KMS-11 (cell line): Measurements from ENCODE around the gene CCDC149.

Experiments used
- H2AFZ ChIP-seq: fragments of 200-600 bp; sonication (generic); 2 replicates; pipeline ENCODE4 v1.6.1; 2016; ENCODE audit warnings: antibody characterized with exemption, mixed run types, low read depth
- H3K27ac ChIP-seq: fragments of 200-600 bp; sonication (generic); 2 replicates; pipeline ENCODE4 v1.6.1; 2016; ENCODE audit warnings: mild to moderate bottlenecking, mixed run types
- H3K27me3 ChIP-seq: fragments of 200-600 bp; sonication (generic); 2 replicates; pipeline ENCODE4 v1.6.1; 2017; ENCODE audit warnings: mild to moderate bottlenecking, low read depth, mixed run types, moderate library complexity; ENCODE audit not compliant: insufficient read depth
- H3K36me3 ChIP-seq: fragments of 200-600 bp; sonication (generic); 2 replicates; pipeline ENCODE4 v1.6.1; 2017; ENCODE audit warnings: mild to moderate bottlenecking, mixed run types; ENCODE audit not compliant: insufficient read depth
- H3K4me1 ChIP-seq: fragments of 200-600 bp; sonication (generic); 2 replicates; pipeline ENCODE4 v1.6.1; 2016; ENCODE audit warnings: mild to moderate bottlenecking, low read depth, mixed run types; ENCODE audit not compliant: poor library complexity, severe bottlenecking
- H3K4me2 ChIP-seq: fragments of 200-600 bp; sonication (generic); 2 replicates; pipeline ENCODE4 v1.7.0; 2016; ENCODE audit warnings: mild to moderate bottlenecking, mixed run types
- H3K4me3 ChIP-seq: fragments of 200-600 bp; sonication (generic); IDR thresholded peaks from 2 replicates; pipeline ENCODE4 v1.6.1; 2017; ENCODE audit warnings: low read depth, low read length, mixed read lengths; ENCODE audit not compliant: insufficient read depth
- H3K79me2 ChIP-seq: fragments of 200-600 bp; sonication (generic); 2 replicates; pipeline ENCODE4 v1.6.1; 2016; ENCODE audit warnings: low read depth, mixed run types; ENCODE audit not compliant: insufficient read depth
- H3K9ac ChIP-seq: fragments of 200-600 bp; sonication (generic); 2 replicates; pipeline ENCODE4 v1.6.1; 2016; ENCODE audit warnings: mild to moderate bottlenecking, mixed run types
- H4K20me1 ChIP-seq: fragments of 200-600 bp; sonication (generic); 2 replicates; pipeline ENCODE4 v1.6.1; 2016; ENCODE audit warnings: mild to moderate bottlenecking, mixed run types; ENCODE audit not compliant: insufficient read depth
- CTCF ChIP-seq: fragments of 200-600 bp; sonication (generic); conservative IDR thresholded peaks from 2 replicates; pipeline ENCODE4 v1.6.1; 2017; ENCODE audit warnings: low read depth, mild to moderate bottlenecking, antibody characterized with exemption, low read length, moderate library complexity, mixed read lengths

CCDC149 gene

GRCh38 chr4:24770032-24770584 is 142.7 kb downstream of the CCDC149 start:
- no peak for TF ChIP-seq CTCF
- no peak overlapping the region for H3K27ac ChIP-seq
- H3K4me2 ChIP-seq = no peak overlapping the region

GRCh38 chr4:24769571-24769970 is 143.3 kb downstream of the CCDC149 start:
- Histone ChIP-seq H2AFZ (no peak overlapping the region), H3K36me3 (no peaks in the 10 kb centered on the region), H3K79me2 (no peaks in the 10 kb centered on the region), H3K27me3 (no peaks in the 10 kb centered on the region), H3K4me2 (no peak overlapping the region), H4K20me1 (no peaks in the 10 kb centered on the region), H3K4me3 (no peak overlapping the region), H3K9ac (no peak overlapping the region), H3K27ac (no peak overlapping the region), H3K4me1 (no peaks in the 10 kb centered on the region)
- no peak for TF ChIP-seq CTCF

More at GRCh38 chr4:24770032-24770584, 142.7 kb downstream of the CCDC149 start:
- Histone ChIP-seq H3K36me3 (no peaks in the 10 kb centered on the region), H2AFZ (no peak overlapping the region), H3K9ac (no peak overlapping the region), H3K27me3 (no peaks in the 10 kb centered on the region), H4K20me1 (no peaks in the 10 kb centered on the region), H3K4me3 (no peak overlapping the region), H3K4me1 (no peaks in the 10 kb centered on the region), H3K79me2 (no peaks in the 10 kb centered on the region)

GRCh38 chr4:24768604-24769003 is 144.2 kb downstream of the CCDC149 start:
- TF ChIP-seq CTCF = no peak
- Histone ChIP-seq H3K79me2 (no peaks in the 10 kb centered on the region), H2AFZ (no peak overlapping the region), H3K4me3 (no peak overlapping the region), H3K9ac (no peak overlapping the region), H3K27me3 (no peaks in the 10 kb centered on the region), H3K4me1 (no peaks in the 10 kb centered on the region), H3K27ac (no peak overlapping the region), H3K4me2 (no peak overlapping the region), H3K36me3 (no peaks in the 10 kb centered on the region), H4K20me1 (no peaks in the 10 kb centered on the region)

- Histone ChIP-seq H2AFZ (no peak overlapping the region), H3K79me2 (no peaks in the 10 kb centered on the region), H3K4me3 (no peak overlapping the region), H3K27me3 (no peaks in the 10 kb centered on the region), H3K9ac (no peak overlapping the region), H3K36me3 (no peaks in the 10 kb centered on the region), H3K4me2 (no peak overlapping the region), H3K4me1 (no peaks in the 10 kb centered on the region), H4K20me1 (no peaks in the 10 kb centered on the region), H3K27ac (no peak overlapping the region)
- TF ChIP-seq CTCF = no peak
Observed at GRCh38 chr4:24768006-24768405, 144.8 kb downstream of the CCDC149 start.
